Brain microvascular endothelial cell (primary cell): ENCODE results near the gene ISX.

Source experiments
- DNase-seq: peaks from one replicate; pipeline ENCODE4 v3.0.0-alpha.2; 2020
- H3K27ac ChIP-seq: fragments of 250-450 bp; sonication (Bioruptor Pico); 2 replicates; pipeline ENCODE4 v1.5.1; 2020; ENCODE audit warnings: mild to moderate bottlenecking, moderate library complexity
- H3K27me3 ChIP-seq: fragments of 250-450 bp; sonication (Bioruptor Pico); replicated peaks from 2 replicates; pipeline ENCODE4 v1.5.1; 2020; ENCODE audit warnings: mild to moderate bottlenecking
- H3K36me3 ChIP-seq: fragments of 250-450 bp; sonication (Bioruptor Pico); replicated peaks from 2 replicates; pipeline ENCODE4 v1.5.1; 2020; ENCODE audit warnings: mild to moderate bottlenecking
- H3K4me3 ChIP-seq: 2 replicates; pipeline ENCODE4 v1.5.1; 2011; ENCODE audit warnings: low read depth, mild to moderate bottlenecking, control low read depth, low read length, moderate library complexity
- in situ Hi-C: cut with HindIII; loops from 2 replicates; pipeline ENCODE4 v1.10.0; 2017; ENCODE audit warnings: low sequenced_read_pairs, low pct_ligation_motif_present
- TF ChIP-seq, protein P1 (sequence below): IDR thresholded peaks from 2 replicates; pipeline ENCODE4 v1.5.1; 2011; ENCODE audit warnings: low read depth, mild to moderate bottlenecking, moderate library complexity, low read length, control low read depth, inconsistent platforms; ENCODE audit errors: missing control alignments

Gene ISX

DNA sequence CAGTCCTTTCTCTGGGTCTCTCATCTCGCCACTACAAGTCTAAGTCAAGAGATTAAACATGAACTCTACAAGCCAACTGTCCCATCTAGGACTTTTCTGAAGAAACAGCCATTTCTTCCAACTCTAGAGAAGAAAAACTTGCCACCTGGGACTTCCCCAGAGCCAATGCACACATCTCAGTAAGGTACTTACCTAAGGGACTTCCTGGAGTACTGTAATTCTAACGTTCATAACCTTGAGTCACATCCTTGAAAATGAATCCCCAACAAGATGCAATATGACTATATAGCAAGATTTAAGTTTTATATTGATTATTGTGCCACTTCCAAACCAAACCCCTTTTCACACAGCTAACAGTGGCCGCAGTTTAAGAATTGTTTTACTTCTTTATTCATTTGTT, 11.9 kb upstream of the ISX start:
- no peaks in the 10 kb centered on the region for H3K36me3 ChIP-seq
- TF ChIP-seq, protein P1, sequence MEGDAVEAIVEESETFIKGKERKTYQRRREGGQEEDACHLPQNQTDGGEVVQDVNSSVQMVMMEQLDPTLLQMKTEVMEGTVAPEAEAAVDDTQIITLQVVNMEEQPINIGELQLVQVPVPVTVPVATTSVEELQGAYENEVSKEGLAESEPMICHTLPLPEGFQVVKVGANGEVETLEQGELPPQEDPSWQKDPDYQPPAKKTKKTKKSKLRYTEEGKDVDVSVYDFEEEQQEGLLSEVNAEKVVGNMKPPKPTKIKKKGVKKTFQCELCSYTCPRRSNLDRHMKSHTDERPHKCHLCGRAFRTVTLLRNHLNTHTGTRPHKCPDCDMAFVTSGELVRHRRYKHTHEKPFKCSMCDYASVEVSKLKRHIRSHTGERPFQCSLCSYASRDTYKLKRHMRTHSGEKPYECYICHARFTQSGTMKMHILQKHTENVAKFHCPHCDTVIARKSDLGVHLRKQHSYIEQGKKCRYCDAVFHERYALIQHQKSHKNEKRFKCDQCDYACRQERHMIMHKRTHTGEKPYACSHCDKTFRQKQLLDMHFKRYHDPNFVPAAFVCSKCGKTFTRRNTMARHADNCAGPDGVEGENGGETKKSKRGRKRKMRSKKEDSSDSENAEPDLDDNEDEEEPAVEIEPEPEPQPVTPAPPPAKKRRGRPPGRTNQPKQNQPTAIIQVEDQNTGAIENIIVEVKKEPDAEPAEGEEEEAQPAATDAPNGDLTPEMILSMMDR: no peak
- in situ Hi-C loops: no loop called here
- H3K4me3 ChIP-seq: no peak overlapping the region
- H3K27me3 ChIP-seq: no peaks in the 10 kb centered on the region
- no peak overlapping the region for H3K27ac ChIP-seq
- DNase-seq: no peak

DNA sequence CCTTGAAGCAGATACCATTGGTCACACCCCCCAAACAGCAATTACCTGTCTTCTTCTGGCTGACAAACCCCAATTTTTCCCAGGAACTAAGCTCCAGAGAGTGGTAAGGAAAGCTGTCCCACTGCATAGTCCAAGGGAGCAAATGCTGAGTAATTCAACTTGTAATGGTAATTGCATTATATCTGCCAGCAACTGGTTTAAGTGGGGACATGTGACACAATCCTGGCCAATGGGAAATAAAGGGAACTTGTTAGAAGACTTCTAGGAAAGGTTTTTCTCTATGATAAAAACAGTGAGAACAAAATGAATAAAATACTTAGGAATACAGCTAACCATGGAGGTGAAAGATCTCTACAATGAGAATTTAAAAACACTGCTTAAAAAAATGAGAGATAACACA, 9.5 kb upstream of the ISX start:
- no peaks in the 10 kb centered on the region for H3K27me3 ChIP-seq
- no peak overlapping the region for H3K4me3 ChIP-seq
- in situ Hi-C loops: no loop called here
- no peak overlapping the region for H3K27ac ChIP-seq
- TF ChIP-seq, protein P1: no peak
- H3K36me3 ChIP-seq: no peaks in the 10 kb centered on the region
- DNase-seq: no peak

DNA sequence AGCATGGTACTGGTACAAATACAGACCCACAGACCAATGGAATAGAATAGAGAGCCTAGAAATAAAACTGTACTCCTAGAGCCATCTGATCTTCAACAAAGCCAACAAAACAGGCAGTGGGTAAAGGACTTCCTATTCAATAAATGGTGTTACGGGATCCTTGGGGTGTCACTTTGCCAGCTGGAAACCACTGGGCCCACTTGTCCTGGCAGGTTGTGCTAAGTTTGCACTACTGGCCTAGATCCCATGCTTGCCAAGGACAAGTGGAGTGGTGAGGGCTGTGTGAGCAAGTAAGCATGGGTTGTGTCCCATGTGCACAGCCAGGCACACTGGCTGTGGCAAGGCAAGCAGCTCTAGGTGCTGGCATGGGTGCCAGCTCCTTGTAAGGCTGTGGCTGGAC, 8.8 kb upstream of the ISX start:
- no peak overlapping the region for H3K4me3 ChIP-seq
- no peak for DNase-seq

DNA sequence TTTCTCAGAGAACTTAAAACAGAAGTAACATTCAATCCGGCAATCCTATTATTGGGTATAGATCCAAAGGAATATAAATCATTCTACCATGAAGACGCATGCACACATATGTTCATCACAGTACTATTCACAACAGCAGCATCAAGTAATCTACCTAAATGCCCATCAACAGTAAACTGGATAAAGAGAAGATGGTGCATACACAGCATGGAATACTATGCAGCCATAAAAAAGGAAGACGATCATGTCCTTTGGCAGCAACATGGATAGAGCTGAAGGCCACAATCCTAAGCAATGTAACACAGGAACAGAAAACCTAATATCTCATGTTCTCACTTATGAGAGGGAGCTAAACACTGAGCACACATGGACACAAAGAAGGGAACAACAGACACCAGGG, 6.3 kb upstream of the ISX start:
- Histone ChIP-seq H3K36me3 (no peaks in the 10 kb centered on the region), H3K27ac (no peak overlapping the region), H3K4me3 (no peak overlapping the region), H3K27me3 (no peaks in the 10 kb centered on the region)
- no peak for DNase-seq
- in situ Hi-C loops: no loop called here
- TF ChIP-seq, protein P1: no peak

More for the DNA sequence above, 8.8 kb upstream of the ISX start:
- TF ChIP-seq, protein P1: no peak
- Histone ChIP-seq H3K36me3 (no peaks in the 10 kb centered on the region), H3K27ac (no peak overlapping the region), H3K27me3 (no peaks in the 10 kb centered on the region)
- in situ Hi-C loops: no loop called here

DNA sequence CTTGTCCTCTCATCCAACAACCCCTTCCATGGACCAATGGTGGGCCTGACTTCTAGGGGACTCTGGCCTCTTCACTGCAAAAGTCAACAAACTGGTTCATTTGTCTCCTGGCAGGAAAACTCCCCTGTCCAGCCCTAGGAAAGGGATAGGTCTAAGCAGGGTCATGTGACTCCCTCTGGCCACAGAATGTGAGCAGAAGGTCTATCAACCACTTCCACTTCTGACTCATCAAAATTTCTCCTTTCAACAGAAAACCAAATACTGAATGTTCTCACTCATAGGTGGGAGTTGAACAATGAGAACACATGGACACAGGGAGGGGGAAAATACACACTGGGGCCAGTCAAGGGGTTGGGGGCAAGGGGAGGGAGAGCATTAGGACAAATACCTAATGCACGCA, 1.3 kb upstream of the ISX start:
- in situ Hi-C loops: no loop called here
- Histone ChIP-seq H3K27ac (no peak overlapping the region), H3K27me3 (no peaks in the 10 kb centered on the region), H3K36me3 (no peaks in the 10 kb centered on the region), H3K4me3 (no peak overlapping the region)
- TF ChIP-seq, protein P1: no peak
- no peak for DNase-seq

DNA sequence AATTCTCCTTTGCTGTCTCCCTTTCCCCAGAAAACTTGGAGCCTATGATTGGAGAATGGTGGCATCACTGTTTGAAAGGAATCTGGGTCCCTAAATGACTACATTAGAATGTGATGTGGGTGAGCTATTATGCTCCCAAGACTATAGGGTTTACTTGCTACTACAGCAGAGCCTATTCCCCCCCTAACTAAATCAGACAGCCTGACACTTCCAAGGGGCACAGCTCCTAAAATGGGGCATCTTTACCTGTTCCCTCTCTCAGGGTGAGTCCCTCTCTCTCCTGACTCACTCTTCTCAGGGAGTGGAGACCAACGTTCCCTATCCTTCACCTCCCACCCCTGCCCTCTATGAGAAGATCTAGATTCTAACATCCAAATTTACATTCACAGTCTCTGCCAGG, 775 bp upstream of the ISX start:
- Histone ChIP-seq H3K4me3 (no peak overlapping the region), H3K27me3 (no peaks in the 10 kb centered on the region), H3K36me3 (no peaks in the 10 kb centered on the region), H3K27ac (no peak overlapping the region)
- no peak for DNase-seq
- TF ChIP-seq, protein P1: no peak
- in situ Hi-C loops: no loop called here
